HFF-Myc (cell line): ENCODE results near the gene COQ2.

Source experiments
- DNase-seq: peaks from one replicate; pipeline ENCODE4 v3.0.0-alpha.2; 2011; ENCODE audit warnings: low read depth; ENCODE audit errors: extremely low read depth
- H3K4me3 ChIP-seq: replicated peaks from 2 replicates; pipeline ENCODE4 v1.5.1; 2011; ENCODE audit warnings: low read depth, mild to moderate bottlenecking, control low read depth, low read length
- TF ChIP-seq, protein P1 (sequence below): IDR thresholded peaks from 2 replicates; pipeline ENCODE4 v1.5.1; 2012; ENCODE audit warnings: mild to moderate bottlenecking, low read depth, low read length, control low read depth; ENCODE audit errors: missing control alignments

COQ2 gene

DNA sequence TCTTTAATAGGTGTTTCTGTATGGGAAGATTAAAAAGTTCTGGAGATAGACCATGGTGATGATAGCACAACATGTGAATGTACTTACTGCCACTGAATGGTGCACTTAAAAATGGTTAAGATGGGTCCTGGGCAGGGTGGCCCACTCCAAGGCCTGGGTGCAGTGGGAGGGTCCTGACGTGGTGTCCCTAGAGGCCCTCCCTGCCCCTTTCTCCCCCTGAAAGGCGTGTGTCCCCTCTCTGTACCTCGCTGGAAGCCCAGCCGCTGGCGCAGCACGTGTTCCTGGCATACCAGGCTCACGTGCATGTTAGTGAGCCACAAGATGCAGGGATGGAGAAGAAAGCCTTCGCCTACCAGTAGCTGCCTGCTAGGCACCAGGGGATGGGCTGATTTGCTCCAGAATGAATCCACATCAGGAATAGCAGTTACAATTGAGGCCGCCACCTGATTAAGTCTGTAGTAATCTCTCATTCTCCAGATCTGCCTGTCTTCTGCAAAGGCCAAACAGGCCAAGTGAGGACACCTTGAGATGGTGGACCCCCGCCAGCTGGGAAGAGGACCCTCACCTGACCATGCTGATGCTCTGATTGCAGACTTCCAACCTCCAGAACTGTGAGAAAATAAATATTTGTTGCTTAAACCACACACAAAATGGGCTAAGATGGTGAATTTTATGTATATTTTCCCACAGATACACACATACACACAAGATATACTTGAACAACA, 67.5 kb downstream of the COQ2 start:
- H3K4me3 ChIP-seq, result no peak overlapping the region
- DNase-seq, result no peak
- TF ChIP-seq, protein P1, sequence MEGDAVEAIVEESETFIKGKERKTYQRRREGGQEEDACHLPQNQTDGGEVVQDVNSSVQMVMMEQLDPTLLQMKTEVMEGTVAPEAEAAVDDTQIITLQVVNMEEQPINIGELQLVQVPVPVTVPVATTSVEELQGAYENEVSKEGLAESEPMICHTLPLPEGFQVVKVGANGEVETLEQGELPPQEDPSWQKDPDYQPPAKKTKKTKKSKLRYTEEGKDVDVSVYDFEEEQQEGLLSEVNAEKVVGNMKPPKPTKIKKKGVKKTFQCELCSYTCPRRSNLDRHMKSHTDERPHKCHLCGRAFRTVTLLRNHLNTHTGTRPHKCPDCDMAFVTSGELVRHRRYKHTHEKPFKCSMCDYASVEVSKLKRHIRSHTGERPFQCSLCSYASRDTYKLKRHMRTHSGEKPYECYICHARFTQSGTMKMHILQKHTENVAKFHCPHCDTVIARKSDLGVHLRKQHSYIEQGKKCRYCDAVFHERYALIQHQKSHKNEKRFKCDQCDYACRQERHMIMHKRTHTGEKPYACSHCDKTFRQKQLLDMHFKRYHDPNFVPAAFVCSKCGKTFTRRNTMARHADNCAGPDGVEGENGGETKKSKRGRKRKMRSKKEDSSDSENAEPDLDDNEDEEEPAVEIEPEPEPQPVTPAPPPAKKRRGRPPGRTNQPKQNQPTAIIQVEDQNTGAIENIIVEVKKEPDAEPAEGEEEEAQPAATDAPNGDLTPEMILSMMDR, result no peak

DNA sequence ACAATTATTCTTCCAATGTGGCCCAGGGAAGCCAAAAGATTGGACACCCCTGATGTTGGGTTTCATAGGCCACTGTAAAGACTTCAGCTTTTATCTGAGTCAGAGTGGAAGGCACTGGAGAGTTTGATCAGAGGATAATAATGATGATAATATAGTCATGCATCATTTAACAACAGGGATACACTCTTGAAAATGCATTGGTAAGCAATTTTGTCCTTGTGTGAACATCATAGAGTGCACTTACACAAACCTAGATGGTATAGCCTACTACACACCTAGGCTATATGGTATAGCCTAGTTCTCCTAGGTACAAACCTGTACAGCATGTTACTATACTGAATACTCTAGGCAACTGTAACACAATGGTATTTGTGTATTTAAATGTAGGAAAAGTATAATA, 70.5 kb downstream of the COQ2 start:
- H3K4me3 ChIP-seq, result no peak overlapping the region
- TF ChIP-seq, protein P1, result no peak
- DNase-seq, result no peak
